NCI-H748 (cell line): ENCODE measurements around the gene SYTL2.
A peak's percentile ranks its signal among the peaks of the same experiment; 100 is the strongest.
"Not testable (repeated sequence)": the region's sequence is repeated elsewhere in the genome, so short reads cannot be mapped to it uniquely, and the experiment has no call there.

Experiments used
- DNase-seq: peaks from one replicate; lab custom pipeline; 2025; ENCODE audit not compliant: unreplicated experiment; lab: John Stamatoyannopoulos, UW

Gene SYTL2

DNA sequence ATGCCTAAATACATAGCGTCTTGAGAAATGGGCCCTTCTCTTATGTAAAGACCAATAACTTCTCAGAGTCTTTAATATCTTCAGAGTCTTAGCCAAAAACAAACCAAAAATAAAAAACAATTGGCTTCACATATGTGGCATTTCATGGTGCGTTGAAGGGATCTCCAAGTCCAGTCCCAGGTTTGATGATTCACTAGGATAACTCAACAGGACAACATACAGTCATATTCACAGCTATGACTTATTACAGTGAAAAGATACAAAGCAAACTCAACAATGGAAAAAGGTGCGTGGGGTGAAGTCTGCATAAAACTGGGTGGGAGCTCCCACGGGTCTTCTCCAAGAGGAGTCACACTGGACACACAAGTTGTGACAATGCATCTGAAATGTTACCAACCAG is 12.6 kb downstream of the SYTL2 start:
- no peak for DNase-seq

DNA sequence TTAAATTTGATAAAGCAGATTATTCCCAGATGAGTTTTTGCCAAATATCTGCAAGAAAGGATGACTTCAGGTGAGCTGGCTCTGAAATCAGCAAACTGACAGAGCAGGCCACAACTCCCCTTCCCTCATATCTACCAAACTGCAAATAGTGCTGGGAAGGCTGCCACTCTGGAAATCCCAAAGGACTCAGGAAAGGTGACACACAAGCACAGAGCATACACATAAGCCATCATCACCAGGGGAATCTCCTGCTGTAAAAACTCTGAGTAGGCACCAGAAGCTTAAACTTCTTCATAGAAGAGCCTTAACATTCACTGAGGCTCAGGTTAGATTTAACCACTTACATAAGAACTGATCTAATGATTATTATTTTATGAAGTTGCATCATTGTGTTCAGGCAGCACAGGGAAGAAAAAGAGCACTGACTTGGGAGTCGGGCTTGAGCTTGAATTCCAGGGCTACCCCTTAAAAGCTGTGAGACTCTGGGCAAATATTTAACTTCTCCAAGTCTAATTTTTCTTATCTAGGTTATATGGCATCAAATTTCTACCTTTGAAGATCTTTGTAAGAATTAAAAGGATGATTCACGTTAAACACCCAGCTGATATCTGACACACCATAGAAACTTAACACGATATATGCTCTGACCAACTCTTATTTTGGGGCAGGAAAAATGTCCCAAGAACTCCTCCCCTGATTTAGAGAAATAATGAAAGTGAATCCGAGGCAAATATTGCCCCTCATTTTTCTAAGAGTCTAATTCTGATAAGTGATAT is 15.0 kb downstream of the SYTL2 start:
- DNase-seq, result no peak

DNA sequence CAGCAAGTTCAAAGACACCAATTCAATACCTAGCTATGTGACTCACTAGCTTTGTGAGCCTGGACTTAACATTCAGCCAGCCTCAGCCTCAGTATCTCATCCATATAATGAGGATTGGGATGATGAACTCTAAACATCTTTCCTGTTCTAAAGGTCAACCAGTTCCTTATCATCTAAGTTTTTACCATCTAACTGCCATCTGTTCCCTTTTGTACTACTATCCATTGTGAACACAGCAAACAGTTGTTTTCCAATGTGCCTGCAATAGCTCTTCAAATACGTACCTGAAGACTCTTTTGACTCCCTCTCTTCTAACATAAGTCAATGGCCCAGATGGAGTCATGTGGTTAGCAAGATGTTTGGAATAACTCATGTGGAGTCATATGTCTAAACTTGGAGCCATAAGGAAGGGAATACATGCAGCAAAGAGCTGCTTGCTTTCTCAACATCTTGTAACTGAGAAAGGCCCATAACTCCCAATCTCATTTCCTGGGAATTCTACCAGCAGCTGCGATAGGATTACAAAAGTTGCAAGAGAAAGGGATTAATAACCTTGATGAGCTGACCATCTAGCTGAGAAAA is 19.4 kb downstream of the SYTL2 start:
- DNase-seq, result no peak

DNA sequence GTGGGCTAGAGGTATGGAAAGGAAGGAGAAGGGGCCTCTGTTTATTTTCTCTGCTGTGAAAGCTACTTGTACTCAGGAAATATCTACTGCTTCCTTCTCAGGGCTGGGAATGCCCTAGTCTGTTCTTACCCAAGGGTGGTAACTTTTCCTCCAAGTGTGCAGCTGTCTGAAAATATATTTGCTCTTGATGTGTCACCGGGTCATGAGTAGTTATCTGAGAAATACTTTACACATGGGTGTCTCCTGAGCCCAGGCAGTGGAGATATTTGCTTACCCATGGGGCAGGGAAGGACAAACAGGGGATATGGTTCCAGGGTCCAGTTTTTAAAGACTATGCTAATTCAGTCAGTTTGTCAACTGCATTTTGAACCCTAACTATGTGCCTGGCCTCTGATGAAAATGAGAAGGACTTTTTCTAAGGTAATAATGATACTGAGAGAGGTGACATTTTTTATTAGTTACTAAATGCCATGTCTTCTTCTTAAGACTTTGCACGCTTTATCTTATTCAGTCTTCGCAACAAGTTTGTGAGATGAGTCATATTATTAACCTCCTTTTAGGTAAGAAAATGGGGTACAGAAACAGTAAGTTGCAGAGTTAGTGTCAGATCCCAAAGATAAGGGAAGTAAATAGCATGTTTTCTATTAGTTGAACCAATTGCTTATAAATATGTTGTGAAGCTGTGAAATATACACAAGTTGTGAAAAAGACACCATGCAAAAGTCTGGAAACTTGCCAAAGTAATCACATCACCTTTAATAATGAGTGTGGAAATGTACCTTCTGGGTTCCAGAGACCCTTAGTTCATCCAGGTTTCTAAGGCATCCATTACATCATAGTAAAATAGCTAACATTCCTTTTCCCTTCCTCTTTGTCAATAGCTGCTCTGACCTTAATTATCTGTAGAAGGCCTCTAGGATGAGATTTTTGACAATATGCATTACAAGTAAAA is 22.9 kb downstream of the SYTL2 start:
- DNase-seq, result no peak

DNA sequence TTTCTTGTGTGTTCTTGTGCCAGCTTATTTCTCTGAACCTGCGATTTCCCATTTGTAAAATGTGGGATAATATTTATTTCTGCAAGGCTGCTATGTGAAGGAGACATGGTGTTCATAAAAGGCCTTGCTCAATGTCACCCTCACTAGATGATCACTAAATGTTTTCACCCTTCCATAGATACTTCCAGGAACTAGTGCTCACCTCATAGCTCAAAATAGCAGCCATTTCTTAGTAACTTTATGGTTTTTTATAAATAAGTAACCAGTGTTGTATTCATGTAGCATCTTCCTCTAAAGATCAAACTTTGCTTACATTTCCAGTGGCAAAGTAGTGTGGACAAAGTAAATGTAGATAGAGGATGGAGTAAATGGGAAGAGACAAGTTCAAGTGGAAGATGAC is 23.8 kb downstream of the SYTL2 start:
- DNase-seq, result no peak

DNA sequence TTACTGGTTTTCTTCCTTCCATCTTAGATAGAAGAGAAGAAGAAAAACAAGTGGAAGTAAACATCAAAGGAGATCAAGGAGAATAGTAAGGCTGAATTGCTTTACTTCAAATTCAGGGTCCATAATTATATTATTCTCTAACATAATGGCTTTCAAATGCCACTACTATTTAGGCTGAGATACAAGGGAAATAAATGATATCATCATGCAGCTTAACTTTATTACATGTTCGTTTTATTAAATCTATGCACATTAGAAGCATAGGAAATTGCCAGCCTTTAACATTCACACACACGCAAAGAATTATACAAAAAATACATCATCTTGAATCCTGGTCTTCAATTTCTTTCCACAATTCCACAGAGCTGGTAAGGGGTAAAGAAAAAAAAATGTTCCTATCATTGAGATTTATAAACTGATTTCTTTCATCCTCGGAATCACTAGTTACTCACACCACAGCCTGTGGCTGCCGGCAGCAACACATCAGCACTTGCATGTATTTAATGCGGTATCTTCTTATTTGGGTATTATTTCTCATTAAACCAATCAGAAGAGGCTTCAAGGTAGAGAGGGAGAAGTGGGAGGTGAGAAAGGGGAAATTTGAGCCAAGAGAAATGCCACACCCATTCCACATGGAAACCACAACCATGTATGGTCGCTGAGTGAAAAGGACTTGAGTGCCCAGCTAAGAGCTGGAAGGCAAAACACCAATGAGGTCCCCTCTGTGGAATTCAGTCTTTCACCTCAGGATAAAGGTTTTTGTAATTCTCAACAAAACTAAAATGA is 26.3 kb downstream of the SYTL2 start:
- peak; percentile 6 for DNase-seq

DNA sequence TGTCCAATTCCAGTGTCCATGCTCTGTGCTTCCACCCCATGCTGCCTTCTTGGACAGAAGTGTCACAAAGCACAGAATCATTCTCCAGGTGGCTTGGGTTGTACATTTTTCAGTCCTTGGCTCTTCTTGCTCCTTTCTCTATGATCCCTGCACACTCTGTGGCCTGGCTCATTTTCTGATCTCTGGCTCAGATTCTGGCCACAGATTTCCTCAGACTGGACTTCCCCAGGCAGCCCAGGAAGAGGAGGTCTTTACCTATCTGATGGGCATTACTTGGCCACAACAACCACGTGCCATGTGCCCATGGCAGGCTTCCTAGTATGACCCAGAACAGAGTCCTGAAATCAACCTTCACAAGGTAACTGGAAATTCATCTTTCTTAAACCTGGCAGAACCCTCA is 27.2 kb downstream of the SYTL2 start:
- DNase-seq, result no peak

DNA sequence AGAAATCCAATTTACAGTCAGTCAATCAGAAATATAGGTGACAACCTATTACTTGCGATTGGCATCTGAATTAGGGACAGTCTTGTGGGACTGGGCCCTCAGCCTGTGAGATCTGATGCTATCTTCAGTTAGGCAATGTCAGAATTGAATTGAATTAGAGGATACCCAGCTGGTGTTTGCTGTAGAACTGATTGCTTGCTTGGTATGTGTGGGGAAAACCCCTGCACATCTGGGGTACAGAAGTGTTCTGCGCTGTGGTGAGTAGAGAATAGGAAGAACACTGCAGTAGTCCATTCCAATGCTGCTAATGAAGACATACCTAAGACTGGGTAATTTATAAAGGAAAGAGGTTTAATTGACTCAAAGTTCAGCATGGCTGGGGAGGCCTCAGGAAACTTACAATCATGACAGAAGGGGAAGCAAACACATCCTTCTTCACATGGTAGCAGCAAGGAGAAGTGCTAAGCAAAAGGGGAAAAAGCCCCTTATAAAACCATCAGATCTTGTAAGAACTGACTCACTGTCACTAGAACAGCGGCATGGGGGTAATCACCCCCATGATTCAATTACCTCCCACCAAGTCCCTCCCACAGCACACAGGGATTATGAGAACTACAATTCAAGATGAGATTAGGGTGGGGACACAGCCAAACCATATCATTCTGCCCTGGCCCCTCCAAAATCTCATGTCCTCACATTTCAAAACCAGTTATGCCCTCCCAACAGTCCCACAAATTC is 30.0 kb downstream of the SYTL2 start:
- not testable (repeated sequence) for DNase-seq

DNA sequence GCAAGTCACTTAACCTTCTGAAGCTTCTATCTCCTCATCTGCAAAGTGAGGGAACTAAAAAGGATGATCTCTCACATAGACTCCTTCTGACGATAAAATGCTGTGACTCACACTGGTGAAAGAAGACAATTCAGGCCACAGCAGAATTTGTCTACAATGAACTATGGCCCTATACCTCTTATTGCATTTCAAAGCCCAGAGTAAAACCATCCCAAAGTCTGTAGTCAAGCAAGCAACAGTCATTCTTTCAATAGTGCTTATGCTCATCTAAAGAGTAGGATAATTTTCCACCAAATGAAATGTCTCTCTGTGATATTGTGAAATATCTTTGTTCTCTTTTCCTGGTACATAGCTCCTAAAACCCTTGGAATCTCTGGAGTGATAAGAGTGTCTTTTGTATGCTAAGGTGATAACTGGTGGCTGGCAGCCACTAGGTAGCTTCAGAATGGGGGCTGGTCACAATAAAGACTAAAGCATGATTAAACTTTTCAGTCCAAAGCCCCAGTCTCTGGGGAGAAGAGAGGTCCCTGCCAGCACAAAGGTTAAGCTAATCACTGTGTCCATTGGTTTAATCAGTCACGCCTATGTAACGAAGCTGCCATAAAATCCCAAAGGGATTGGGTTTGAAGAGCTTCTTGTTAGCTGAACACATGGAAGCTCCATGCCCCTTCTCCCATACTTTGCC is 30.8 kb downstream of the SYTL2 start:
- peak; percentile 0 for DNase-seq

DNA sequence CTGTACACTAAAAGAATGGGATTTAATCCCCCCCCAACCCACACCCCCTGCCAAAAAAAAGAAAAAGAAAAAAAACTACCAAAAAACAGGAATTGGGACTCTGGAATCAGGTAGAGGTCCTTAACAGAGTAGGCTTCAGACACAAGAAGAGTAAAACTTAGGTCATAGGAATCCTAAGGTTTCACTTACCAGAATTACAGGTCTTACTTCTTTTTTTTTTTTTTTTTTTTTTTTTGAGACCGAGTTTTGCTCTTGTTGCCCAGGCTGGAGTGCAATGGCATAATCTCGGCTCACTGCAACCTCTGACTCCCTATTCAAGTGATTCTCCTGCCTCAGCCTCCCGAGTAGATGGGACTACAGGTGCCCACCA is 33.4 kb downstream of the SYTL2 start:
- DNase-seq, result not testable (repeated sequence)

DNA sequence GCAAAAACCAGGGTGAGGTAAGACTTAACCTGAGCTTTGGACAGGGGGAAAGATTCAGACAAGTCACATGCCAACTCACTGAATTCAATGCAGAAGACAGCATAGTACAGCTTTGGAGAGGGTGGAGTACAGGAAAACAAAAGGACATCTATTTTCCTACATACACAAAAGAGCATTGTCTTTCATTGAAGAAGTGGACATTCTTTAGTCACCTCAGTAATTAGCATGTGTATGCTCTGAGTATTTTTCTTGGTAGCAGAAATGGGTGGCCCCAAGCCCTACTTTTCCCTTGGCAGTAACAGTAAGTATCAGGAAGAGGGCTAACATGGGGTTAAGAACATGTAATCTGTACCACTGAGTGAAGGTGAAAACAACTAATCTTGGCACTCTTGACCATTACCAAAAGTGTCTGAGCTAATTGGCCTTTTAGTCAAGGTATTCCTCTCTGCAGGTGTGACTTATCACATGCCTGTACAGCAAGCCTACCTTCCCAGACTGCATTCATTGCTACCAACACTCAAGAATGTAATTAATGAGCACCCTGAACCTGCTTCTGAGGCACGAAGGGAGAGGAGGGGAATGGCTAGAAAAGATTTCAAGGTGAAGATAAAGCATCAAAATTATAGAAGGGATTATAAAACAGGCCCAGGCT is 33.9 kb downstream of the SYTL2 start:
- DNase-seq, result no peak

DNA sequence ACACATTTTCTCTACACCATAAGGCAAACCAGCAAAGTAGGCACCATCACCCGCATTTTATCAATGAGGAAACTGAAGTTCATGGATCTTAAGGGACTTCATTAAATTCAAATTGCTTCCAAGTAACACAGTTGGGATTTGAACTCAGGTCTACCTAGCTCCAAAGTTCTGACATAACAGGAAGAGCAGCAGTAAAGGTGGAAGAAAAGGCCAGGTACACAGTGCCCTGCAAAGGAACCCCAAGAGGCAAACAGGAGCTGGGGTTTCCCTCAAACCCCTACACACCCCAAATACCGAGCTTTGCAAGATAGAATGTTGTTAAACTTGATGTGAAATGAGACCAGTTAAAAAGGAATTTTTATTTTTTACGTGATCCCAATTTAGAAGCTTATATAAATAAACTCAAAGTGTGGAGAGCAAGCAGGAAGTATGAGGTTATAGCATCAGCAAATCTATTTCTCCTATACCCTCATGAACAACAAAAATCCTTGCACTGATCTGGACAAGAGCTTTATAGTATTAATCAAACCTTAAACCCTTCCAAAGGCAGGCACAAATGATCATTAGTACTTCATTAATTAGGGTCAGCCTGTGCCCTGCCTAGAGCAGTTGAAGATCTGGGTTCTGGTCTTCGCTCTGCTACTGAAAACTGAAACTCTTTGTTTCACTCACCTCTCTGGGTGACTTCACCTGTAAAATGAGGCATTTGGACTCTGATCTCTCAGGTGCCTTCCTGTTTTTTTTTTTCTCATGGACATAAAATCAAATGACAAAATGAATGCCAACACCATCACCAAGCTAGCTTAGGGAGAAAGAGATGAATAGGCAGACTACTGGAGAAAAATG is 36.5 kb downstream of the SYTL2 start:
- no peak for DNase-seq

DNA sequence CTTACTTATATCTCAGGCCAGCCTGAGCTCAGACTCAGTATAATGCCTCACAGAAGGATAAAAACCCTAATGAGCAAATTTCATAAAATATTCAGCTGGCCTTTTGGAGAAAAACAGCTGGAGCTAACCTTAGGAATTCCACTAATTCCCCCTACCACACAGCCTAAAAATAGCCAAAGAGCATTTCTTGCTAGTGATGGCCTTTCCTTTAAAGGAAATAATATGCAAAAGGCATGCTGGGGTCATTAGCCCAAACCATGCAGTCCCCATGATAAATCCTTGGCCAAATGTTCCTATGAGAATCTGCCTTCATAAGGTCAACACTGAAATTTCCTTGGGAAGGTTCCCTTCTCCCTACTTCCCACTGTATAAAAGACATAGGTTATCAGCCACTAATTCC is 38.2 kb downstream of the SYTL2 start:
- DNase-seq, result no peak

DNA sequence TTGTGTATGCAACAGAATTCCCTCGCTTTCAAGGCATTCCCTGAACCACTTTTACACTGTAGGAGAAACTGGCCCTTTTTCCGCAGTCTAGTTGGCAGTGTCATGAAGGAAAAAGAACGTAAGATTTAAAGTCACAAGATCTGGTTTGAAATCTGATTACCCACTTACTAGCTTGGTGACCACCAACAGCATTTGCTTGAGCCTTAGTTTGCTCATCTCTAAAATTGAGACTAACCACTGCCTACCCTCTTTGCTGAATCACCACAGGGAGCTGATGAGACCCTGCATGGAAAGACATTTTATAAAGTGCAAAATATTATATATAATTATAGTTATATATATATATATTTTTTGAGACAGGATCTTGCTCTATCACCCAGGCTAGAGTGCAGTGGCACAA is 39.4 kb downstream of the SYTL2 start:
- no peak for DNase-seq

DNA sequence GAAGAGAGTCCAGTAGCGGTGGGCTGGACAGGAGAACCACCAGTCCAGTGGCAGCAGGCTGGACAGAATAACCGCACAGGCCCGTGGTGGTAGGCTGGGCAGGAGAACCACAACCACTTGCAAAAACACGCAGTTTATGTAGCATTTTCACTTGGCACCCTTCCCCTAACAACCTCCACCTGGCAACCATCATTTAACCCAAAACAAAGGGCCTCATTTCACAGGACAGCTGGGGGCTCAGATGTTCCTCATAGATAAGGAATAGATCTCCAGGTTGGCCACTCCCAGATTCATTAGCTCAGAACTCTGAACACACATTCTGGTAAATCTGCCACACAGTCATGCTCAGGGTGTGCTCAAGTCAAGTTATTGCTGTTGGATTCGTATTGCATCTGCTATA is 41.2 kb downstream of the SYTL2 start:
- no peak for DNase-seq

DNA sequence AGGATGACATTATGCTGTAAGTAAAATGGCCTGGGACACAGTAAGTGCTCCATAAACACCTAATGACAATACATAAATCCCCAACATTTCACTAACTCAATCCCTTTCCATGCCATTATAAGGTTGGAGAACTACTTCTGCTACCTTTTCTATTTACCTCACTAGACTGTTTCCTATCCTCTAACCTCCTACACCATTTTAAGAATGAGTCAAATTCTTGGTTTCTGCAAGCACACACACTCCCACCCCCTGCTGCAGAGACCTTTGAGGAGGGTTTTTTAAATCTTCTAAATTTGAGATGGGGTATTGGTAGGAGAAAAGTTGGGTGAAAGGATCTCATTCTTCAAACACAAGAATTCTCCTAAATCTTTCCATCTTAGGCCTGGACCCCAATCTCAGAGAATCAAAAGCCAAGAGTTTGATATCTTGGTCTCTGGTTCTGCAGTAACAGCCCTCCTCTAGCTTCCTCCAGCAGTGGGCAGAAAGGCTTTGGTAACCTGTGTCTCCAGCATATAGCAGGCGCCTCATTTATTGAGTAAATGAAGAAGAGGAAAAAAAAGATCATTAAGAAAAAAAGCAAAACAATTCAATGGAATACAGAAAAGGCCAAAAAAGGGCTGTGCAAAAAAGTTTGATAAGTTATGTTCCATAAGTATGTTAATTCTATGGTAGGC is 42.3 kb downstream of the SYTL2 start:
- DNase-seq, result no peak

DNA sequence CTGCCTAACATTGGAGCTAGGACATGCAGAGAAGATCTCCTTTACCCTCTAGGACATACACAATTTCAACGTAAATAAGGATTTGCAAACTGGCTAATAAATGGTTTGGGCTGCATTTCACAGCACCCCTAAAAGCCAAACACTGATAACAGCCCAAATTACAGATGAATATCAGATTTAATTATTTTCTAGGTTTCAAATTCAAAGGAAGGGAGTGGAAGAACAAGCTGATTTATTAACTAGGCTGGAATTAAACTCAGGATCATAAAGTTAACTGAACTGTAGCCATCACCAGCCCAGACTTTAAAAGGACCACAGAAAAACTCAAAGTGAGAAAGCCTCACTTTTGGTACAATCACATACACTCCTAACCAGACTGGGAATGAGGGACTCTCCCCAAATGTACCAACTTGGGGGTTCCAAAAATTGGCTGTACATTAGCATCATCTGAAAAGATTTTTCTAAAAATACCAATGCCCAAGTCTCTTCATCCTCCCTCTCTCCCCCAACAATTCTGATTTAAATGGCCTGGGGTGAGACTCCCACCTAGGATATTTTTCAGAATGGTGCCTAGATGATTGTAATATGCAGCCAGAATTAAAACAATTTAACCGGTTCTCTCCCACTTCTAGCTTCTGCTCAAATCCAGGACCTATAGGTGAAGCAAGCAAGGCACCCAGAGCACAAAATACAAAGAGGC is 43.5 kb downstream of the SYTL2 start:
- DNase-seq, result no peak
